ENCODE results near the gene ABCB11.
"Not testable (repeated sequence)": the region's sequence is repeated elsewhere in the genome, so short reads cannot be mapped to it uniquely, and the experiment has no call there.

ABCB11 gene

GRCh38 chr2:168889635-168890005, 141.5 kb downstream of the ABCB11 start:
- no peak for DNase-seq (ENCODE audit: low spot score)

- DNase-seq (ENCODE audit: low spot score): no peak
Observed at GRCh38 chr2:168884975-168885374, 146.1 kb downstream of the ABCB11 start.

GRCh38 chr2:168882163-168882562, 149.0 kb downstream of the ABCB11 start:
- DNase-seq (ENCODE audit: low spot score): not testable (repeated sequence)

GRCh38 chr2:168874368-168875054, 156.6 kb downstream of the ABCB11 start:
- DNase-seq (ENCODE audit: low spot score): no peak

GRCh38 chr2:168870824-168871223, 160.3 kb downstream of the ABCB11 start:
- not testable (repeated sequence) for DNase-seq (ENCODE audit: low spot score)

All from globus pallidus (tissue), 1 donor.